HepG2 (cell line): ENCODE measurements around the gene TACC3. TPM values are rescaled to one million over a fixed set of nuclear protein-coding genes. Genes with fewer than 3 reads are reported as not detected.
A peak's percentile ranks its signal among the peaks of the same experiment; 100 is the strongest.

ENCODE experiments used
- ATF7 ChIP-seq, 2 experiments: fragments of 450-650 bp in 1 of 2; sonication (generic) in 1 of 2; formaldehyde crosslinking in 1 of 2; IDR thresholded peaks; 2 replicates each; pipeline versions ENCODE4 v1.4.0 to v1.6.1; 2016 to 2020; ENCODE audit warnings: antibody characterized with exemption in 1 of 2, mild to moderate bottlenecking in 1 of 2, missing genetic modification reagents in 1 of 2
- CCAR2 ChIP-seq: fragments of 200-400 bp; formaldehyde crosslinking; optimal IDR thresholded peaks from 2 replicates; pipeline ENCODE3; 2018; ENCODE audit warnings: low read depth, mild to moderate bottlenecking, low read length, moderate library complexity
- EEA1 ChIP-seq: sonication (generic); formaldehyde crosslinking; IDR thresholded peaks from 2 replicates; pipeline ENCODE4 v1.5.1; 2020; ENCODE audit warnings: mild to moderate bottlenecking, missing genetic modification reagents, borderline replicate concordance
- GATA4 ChIP-seq: sonication (generic); IDR thresholded peaks from 2 replicates; pipeline ENCODE4 v1.6.1; 2016; ENCODE audit warnings: antibody characterized with exemption, low read depth, borderline replicate concordance
- GATAD1 ChIP-seq: IDR thresholded peaks from 2 replicates; pipeline ENCODE4 v1.6.1; 2016; ENCODE audit warnings: missing genetic modification reagents, missing compliant biosample characterization
- KDM5A ChIP-seq: fragments of 200-600 bp; sonication (generic); IDR thresholded peaks from 2 replicates; pipeline ENCODE4 v1.7.0; 2018; ENCODE audit warnings: antibody characterized with exemption, mild to moderate bottlenecking, low read length, borderline replicate concordance
- MIER3 ChIP-seq: IDR thresholded peaks from 2 replicates; pipeline ENCODE4 v1.6.1; 2016; ENCODE audit warnings: missing compliant biosample characterization, borderline replicate concordance
- NFE2 ChIP-seq: sonication (generic); formaldehyde crosslinking; IDR thresholded peaks from 2 replicates; pipeline ENCODE4 v1.4.0; 2020; ENCODE audit warnings: missing genetic modification reagents
- POLR2AphosphoS2 ChIP-seq: IDR thresholded peaks from 2 replicates; pipeline ENCODE4 v1.6.1; 2011; ENCODE audit warnings: low read depth, low read length, improper control_type of control experiment
- SIN3B ChIP-seq: fragments of 150-350 bp; IDR thresholded peaks from 2 replicates; pipeline ENCODE4 v1.6.1; 2014; ENCODE audit warnings: low read length
- TCF7L2 ChIP-seq: IDR thresholded peaks from 2 replicates; pipeline ENCODE4 v1.6.1; 2011; ENCODE audit warnings: mild to moderate bottlenecking, low read depth, low read length, moderate library complexity
- U2AF1 ChIP-seq: fragments of 200-400 bp; formaldehyde crosslinking; optimal IDR thresholded peaks from 2 replicates; pipeline ENCODE3; 2017; ENCODE audit warnings: mild to moderate bottlenecking, low read depth, low read length
- YEATS2 ChIP-seq: sonication (generic); formaldehyde crosslinking; IDR thresholded peaks from 2 replicates; pipeline ENCODE4 v1.4.0; 2020; ENCODE audit warnings: missing genetic modification reagents, borderline replicate concordance
- ZBTB1 ChIP-seq: sonication (generic); formaldehyde crosslinking; IDR thresholded peaks from 2 replicates; pipeline ENCODE4 v1.4.0; 2020; ENCODE audit warnings: missing genetic modification reagents, borderline replicate concordance
- ZFP36L1 ChIP-seq: sonication (generic); formaldehyde crosslinking; IDR thresholded peaks from 2 replicates; pipeline ENCODE4 v1.8.0; 2022; ENCODE audit warnings: mild to moderate bottlenecking, missing genetic modification reagents, moderate library complexity
- ZNF101 ChIP-seq: sonication (generic); formaldehyde crosslinking; IDR thresholded peaks from 2 replicates; pipeline ENCODE4 v1.4.0; 2020; ENCODE audit warnings: mild to moderate bottlenecking, low read depth, missing genetic modification reagents, borderline replicate concordance
- ZNF30 ChIP-seq: sonication (generic); formaldehyde crosslinking; IDR thresholded peaks from 2 replicates; pipeline ENCODE4 v1.5.0; 2020; ENCODE audit warnings: mild to moderate bottlenecking, missing genetic modification reagents
- ZNF550 ChIP-seq: sonication (generic); formaldehyde crosslinking; IDR thresholded peaks from 2 replicates; pipeline ENCODE4 v1.4.0; 2020; ENCODE audit warnings: mild to moderate bottlenecking, missing genetic modification reagents, borderline replicate concordance
- polyA plus RNA-seq, 8 experiments: library from polyadenylated mRNA; depleted of rRNA in 3 of 8; stranded (reverse) in 7 of 8; unstranded in 1 of 8; fragments of >200 nt; fragmentation: Illumina TruSeq in 4 of 8; extraction: Trizol in 4 of 8; gene quantifications; 2 replicates each; pipeline versions ENCODE4 v1.2.1 to v1.2.3, GENCODE V29; 2011 to 2016; ENCODE audit warnings: low read depth in 4 of 8, missing spikeins in 1 of 8, mixed read lengths in 1 of 8; ENCODE audit not compliant: insufficient read depth in 1 of 8
- total RNA-seq, 5 experiments: library from RNA; depleted of rRNA; stranded (reverse); fragments of >200 nt; fragmentation: Illumina TruSeq; extraction: Trizol; gene quantifications; 2 replicates each; pipeline ENCODE4 v1.2.3, GENCODE V29; 2016; ENCODE audit warnings: low read depth in 1 of 5
- TF ChIP-seq, protein P1 (sequence below): IDR thresholded peaks from 2 replicates; pipeline ENCODE4 v1.6.1; 2016; ENCODE audit warnings: low read depth
- TF ChIP-seq, protein P2 (sequence below): sonication (generic); formaldehyde crosslinking; IDR thresholded peaks from 2 replicates; pipeline ENCODE4 v1.4.0; 2020; ENCODE audit warnings: mild to moderate bottlenecking, missing genetic modification reagents, borderline replicate concordance
- TF ChIP-seq, protein P3 (sequence below): sonication (generic); formaldehyde crosslinking; IDR thresholded peaks from 2 replicates; pipeline ENCODE4; 2020; ENCODE audit warnings: missing genetic modification reagents, mild to moderate bottlenecking, borderline replicate concordance
- TF ChIP-seq, protein P4 (sequence below): sonication (generic); formaldehyde crosslinking; IDR thresholded peaks from 2 replicates; pipeline ENCODE4 v1.5.0; 2020; ENCODE audit warnings: missing genetic modification reagents

The TACC3 gene
- total and polyA plus RNA-seq, 2 of the 13 experiments (the other 11 are each of a cell fraction or from before 2014, with no cell fraction given), result 20.3 to 21.2 TPM

DNA sequence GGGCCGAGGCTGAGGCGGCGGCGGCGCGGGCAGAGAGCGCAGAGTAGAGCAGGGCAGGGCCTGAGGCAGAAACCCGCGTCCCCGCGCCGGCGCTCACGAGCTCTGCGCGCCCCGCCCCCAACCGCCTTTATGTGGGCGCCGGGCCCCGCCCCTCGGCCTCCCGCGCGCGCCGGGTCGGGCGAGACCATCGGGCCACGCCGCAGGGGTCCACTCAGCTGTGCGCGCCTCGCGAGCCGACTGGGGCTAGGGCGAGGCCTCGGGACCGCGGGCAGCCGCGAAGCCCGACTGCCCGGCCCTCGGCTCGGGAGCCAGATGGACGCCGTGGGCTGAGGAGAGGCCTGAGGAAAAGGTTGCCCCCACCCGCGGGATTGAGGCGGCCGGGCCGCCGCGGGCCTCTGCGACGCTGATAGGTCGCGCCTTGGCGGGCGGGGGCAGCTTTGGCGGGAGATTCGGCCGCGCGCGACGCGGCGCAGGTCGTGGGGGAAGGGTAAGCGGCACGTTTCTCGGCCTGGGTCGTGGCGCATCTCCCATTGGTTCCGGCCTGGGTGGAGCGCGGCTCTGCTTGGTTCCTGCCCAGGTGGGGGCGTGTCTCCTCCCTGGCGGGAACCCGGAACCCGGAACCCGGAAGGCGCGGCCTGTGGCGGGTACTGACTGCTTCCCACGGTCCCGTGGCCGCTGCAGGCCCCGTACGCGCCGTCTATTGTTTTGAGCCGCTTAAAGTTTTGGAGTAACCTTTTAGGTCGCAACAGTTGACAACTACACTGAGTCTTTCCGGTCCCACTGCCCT is 8.9 kb upstream of the TACC3 start, which contains the start of gene SLBP (continued):
- TF ChIP-seq GATA4 (0 out of 2 replicates have a peak, but pooled peaks have one; percentile 23), TCF7L2 (no peak), POLR2AphosphoS2 (no peak), ZBTB1 (CRISPR knock-in tag) (no peak), MIER3 (CRISPR knock-in tag) (0 out of 2 replicates have a peak, but pooled peaks have one; percentile 27), GATAD1 (peak; percentile 74), ZFP36L1 (CRISPR knock-in tag) (peak; percentile 99), EEA1 (CRISPR knock-in tag) (peak; percentile 95; the same call in 1 of the 2 replicates), ZNF550 (CRISPR knock-in tag) (no peak), CCAR2 (no peak), ZNF30 (CRISPR knock-in tag) (peak; percentile 97), YEATS2 (CRISPR knock-in tag) (peak; percentile 95), ZNF101 (CRISPR knock-in tag) (peak; percentile 95; the same call in 1 of the 2 replicates), NFE2 (CRISPR knock-in tag) (0 out of 2 replicates have a peak, but pooled peaks have one; percentile 10), KDM5A (no peak; the same call in 1 of the 2 replicates), U2AF1 (no peak), ATF7 (IDR thresholded peaks at IDR 0.05) (no peak), ATF7 (CRISPR knock-in tag; IDR thresholded peaks at IDR 0.05) (peak; percentile 84), SIN3B (peak; percentile 36; the same call in 1 of the 2 replicates)
- TF ChIP-seq, protein P1, sequence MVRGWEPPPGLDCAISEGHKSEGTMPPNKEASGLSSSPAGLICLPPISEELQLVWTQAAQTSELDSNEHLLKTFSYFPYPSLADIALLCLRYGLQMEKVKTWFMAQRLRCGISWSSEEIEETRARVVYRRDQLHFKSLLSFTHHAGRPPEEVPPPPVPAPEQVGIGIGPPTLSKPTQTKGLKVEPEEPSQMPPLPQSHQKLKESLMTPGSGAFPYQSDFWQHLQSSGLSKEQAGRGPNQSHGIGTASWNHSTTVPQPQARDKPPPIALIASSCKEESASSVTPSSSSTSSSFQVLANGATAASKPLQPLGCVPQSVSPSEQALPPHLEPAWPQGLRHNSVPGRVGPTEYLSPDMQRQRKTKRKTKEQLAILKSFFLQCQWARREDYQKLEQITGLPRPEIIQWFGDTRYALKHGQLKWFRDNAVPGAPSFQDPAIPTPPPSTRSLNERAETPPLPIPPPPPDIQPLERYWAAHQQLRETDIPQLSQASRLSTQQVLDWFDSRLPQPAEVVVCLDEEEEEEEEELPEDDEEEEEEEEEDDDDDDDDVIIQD (CRISPR knock-in tag), result no peak
- TF ChIP-seq, protein P2, sequence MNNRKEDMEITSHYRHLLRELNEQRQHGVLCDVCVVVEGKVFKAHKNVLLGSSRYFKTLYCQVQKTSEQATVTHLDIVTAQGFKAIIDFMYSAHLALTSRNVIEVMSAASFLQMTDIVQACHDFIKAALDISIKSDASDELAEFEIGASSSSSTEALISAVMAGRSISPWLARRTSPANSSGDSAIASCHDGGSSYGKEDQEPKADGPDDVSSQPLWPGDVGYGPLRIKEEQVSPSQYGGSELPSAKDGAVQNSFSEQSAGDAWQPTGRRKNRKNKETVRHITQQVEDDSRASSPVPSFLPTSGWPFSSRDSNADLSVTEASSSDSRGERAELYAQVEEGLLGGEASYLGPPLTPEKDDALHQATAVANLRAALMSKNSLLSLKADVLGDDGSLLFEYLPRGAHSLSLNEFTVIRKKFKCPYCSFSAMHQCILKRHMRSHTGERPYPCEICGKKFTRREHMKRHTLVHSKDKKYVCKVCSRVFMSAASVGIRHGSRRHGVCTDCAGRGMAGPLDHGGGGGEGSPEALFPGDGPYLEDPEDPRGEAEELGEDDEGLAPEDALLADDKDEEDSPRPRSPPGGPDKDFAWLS (CRISPR knock-in tag), result 0 out of 2 replicates have a peak, but pooled peaks have one; percentile 74
- TF ChIP-seq, protein P3, sequence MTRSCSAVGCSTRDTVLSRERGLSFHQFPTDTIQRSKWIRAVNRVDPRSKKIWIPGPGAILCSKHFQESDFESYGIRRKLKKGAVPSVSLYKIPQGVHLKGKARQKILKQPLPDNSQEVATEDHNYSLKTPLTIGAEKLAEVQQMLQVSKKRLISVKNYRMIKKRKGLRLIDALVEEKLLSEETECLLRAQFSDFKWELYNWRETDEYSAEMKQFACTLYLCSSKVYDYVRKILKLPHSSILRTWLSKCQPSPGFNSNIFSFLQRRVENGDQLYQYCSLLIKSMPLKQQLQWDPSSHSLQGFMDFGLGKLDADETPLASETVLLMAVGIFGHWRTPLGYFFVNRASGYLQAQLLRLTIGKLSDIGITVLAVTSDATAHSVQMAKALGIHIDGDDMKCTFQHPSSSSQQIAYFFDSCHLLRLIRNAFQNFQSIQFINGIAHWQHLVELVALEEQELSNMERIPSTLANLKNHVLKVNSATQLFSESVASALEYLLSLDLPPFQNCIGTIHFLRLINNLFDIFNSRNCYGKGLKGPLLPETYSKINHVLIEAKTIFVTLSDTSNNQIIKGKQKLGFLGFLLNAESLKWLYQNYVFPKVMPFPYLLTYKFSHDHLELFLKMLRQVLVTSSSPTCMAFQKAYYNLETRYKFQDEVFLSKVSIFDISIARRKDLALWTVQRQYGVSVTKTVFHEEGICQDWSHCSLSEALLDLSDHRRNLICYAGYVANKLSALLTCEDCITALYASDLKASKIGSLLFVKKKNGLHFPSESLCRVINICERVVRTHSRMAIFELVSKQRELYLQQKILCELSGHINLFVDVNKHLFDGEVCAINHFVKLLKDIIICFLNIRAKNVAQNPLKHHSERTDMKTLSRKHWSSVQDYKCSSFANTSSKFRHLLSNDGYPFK (CRISPR knock-in tag), result peak; percentile 68
- TF ChIP-seq, protein P4, sequence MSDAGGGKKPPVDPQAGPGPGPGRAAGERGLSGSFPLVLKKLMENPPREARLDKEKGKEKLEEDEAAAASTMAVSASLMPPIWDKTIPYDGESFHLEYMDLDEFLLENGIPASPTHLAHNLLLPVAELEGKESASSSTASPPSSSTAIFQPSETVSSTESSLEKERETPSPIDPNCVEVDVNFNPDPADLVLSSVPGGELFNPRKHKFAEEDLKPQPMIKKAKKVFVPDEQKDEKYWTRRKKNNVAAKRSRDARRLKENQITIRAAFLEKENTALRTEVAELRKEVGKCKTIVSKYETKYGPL (CRISPR knock-in tag), result peak; percentile 93
